Measurements from ENCODE around the gene RASL10B.

Gene RASL10B

GRCh38 chr17:35791681-35792350, 60.4 kb downstream of the RASL10B start:
- DNase-seq (ENCODE audit: extremely low read depth in 1 of 2, low read depth in 1 of 2): no peak
